Effector memory CD8-positive, alpha-beta T cell (primary cell): Measurements from ENCODE around the gene TMX4.

Experiments used
- ATAC-seq: fragments of 150-1000 bp; cut with Tn5 transposase; replicated peaks from 2 replicates; pipeline ENCODE4 v1.10.0; 2021; ENCODE audit warnings: mild to moderate bottlenecking, moderate library complexity
- DNase-seq, 3 experiments: peaks; one replicate each; pipeline ENCODE4 v3.0.0; 2021
- H3K27ac Mint-ChIP-seq, 2 donors: one replicate each; pipeline ENCODE4 v1.8.0; 2022; ENCODE audit warnings: mild to moderate bottlenecking in 2 of 2, mixed read lengths in 2 of 2, moderate library complexity in 2 of 2
- H3K27me3 Mint-ChIP-seq, 2 donors: one replicate each; pipeline ENCODE4 v1.8.0; 2022; ENCODE audit warnings: mixed read lengths in 2 of 2
- H3K36me3 Mint-ChIP-seq: one replicate; pipeline ENCODE4 v1.8.0; 2022; ENCODE audit warnings: mild to moderate bottlenecking, moderate library complexity, mixed read lengths; ENCODE audit not compliant: insufficient read depth
- H3K4me1 Mint-ChIP-seq, 2 donors: one replicate each; pipeline ENCODE4 v1.8.0; 2022; ENCODE audit warnings: low read depth in 2 of 2, mixed read lengths in 2 of 2
- H3K4me3 Mint-ChIP-seq, 2 donors: one replicate each; pipeline ENCODE4 v1.8.0; 2022; ENCODE audit warnings: mild to moderate bottlenecking in 2 of 2, mixed read lengths in 2 of 2, moderate library complexity in 2 of 2
- H3K9me3 Mint-ChIP-seq, 2 donors: one replicate each; pipeline ENCODE4 v1.8.0; 2022; ENCODE audit warnings: mixed read lengths in 2 of 2

Gene TMX4

DNA sequence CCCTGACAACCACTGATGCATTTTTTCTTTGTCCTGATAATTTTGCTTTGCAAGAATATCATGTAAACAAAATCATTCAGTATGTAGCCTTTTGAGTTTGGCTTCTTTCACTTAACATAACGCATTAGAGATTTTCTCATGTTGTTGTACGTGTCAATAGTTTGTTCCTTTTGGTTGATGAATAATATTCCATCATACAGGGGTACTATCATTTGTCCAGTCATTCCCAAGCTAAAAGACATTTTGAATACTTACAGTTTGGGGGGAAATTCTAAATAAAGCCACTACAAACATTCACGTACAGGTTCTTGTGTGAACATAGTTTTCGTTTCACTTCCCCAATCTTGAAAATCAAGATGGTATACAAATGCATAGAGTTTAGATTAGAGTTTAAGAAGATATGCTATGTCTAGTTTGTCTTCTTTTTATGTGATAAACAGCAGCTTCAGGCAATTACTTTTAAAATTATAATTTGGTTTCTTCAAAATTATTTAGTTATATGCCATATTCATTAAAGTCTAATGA, 84.5 kb downstream of the TMX4 start:
- no peak for ATAC-seq

DNA sequence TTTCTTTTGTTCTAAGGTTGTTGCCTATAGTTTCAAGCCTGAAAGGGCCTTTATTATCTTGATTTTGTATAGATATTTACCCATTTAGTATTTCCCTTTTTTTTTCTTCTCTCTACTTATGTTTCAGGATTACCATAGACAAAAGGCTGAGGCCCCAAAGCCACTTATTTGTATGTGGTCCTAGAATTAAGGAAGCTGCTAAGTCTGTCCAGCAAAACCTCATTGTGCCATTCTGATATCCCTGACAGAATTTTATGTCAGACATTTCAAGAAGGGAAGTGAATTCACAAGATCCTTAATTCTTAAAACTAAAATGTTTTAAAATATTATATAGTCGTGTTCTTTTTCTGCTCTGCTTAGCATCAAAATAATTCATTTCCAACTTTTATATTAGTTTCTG, 86.2 kb downstream of the TMX4 start:
- ATAC-seq, result no peak
- no peak overlapping the region for H3K27ac Mint-ChIP-seq
- DNase-seq, result no peak
- H3K27me3 Mint-ChIP-seq, result peaks cover 20 to 47% of the 10 kb centered on the region in 2 donors
- H3K36me3 Mint-ChIP-seq, result no peaks in the 10 kb centered on the region
- no peak overlapping the region for H3K4me3 Mint-ChIP-seq
- H3K9me3 Mint-ChIP-seq, result no peaks in the 10 kb centered on the region
- H3K4me1 Mint-ChIP-seq, result no peaks in the 10 kb centered on the region

More for the DNA sequence above, 84.5 kb downstream of the TMX4 start:
- H3K36me3 Mint-ChIP-seq, result no peaks in the 10 kb centered on the region
- H3K9me3 Mint-ChIP-seq, result no peaks in the 10 kb centered on the region
- no peak overlapping the region for H3K4me3 Mint-ChIP-seq
- H3K4me1 Mint-ChIP-seq, result no peaks in the 10 kb centered on the region
- peaks cover 19 to 36% of the 10 kb centered on the region in 2 donors for H3K27me3 Mint-ChIP-seq
- H3K27ac Mint-ChIP-seq, result no peak overlapping the region
- DNase-seq, result no peak

DNA sequence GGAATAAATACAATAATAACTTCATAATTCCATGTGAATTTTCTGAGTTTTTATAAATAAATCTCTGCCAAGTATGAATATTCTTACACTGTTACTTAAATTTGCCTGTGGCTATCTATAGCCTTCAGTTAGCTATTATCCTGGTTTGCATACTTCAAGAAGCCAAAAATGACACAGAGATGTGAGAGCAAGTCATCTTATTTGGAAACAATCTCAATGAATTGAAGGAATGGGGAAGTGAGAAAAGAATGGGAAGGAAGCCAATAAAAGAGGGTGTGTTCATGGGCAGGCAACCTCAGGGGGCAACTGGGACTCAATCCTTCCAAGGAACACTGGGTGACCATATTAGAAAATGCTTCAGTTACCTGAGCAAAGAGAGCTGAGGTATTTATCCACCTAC, 89.2 kb downstream of the TMX4 start:
- Mint-ChIP-seq H3K9me3 (no peaks in the 10 kb centered on the region), H3K27ac (no peak overlapping the region), H3K36me3 (no peaks in the 10 kb centered on the region), H3K4me1 (no peaks in the 10 kb centered on the region), H3K27me3 (peaks cover 20 to 47% of the 10 kb centered on the region in 2 donors), H3K4me3 (no peak overlapping the region)
- ATAC-seq (no peak), DNase-seq (no peak)
